HG03520 (cell line): ENCODE results near the gene TUBGCP2.
"Not testable (repeated sequence)": the region's sequence is repeated elsewhere in the genome, so short reads cannot be mapped to it uniquely, and the experiment has no call there.

Source experiments
- ATAC-seq: cut with Tn5 transposase; IDR thresholded peaks from one replicate; pipeline ENCODE4 v1.9.1; 2021; ENCODE audit warnings: mild to moderate bottlenecking, moderate library complexity; ENCODE audit not compliant: unreplicated experiment

Gene TUBGCP2

DNA sequence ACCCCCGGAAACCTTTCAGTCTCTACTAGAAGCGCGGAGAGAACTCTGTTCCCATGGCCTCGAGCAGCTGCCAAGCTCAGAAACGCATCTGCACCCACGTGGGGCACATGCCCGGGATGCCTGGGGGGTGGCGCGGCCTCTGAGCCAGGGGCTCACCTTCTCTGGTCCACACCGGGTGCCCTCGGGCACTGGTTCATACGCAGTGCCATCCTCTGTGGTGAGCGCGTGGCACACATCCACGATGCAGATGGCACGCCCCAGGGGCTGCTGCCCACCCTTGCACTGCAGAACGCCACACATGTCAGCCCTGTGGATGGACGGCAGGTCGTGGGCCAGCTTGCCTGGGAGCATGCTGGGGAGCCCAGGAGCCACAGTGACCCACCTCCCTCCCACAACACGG lies 38.5 kb downstream of the TUBGCP2 start:
- no peak for ATAC-seq

DNA sequence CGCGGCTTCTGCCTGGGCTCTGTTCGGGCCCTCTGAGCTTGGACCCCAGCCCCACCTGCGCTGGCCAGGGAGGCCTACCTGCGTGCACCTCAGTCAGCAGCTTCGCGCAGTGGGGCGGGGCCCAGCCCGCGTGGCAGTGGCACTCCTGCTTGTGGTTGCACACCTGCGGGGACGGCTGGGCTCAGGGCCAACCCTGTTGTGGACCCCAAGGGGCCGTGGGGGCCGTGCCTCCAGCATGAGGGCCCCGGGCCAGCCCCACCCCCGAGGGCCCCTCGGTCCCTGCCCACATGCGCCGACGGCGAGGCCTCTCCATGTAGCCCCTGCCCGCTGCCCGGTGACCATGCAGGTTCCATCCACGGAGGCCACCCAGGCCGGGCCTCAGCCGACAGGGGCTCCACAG lies 39.3 kb downstream of the TUBGCP2 start:
- ATAC-seq, result no peak

DNA sequence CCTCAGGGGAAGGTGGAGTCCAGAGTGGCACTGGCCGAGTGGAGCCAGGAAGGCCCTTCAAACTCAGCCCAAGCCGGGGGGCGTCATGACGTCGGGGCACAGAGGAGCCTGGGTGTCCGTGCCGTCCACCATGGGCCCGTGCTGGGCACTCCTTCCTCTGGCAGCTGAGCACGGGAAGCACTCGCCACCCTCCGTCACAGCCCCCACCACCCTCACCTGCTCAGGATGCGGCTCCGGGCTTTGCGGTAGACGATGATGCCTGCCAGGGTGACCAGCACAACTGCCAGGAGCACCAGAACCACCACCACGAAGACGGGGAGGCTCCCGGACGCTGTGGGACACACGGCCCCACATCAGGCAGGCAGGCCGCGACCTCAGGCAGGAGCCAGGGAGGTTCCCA lies 40.1 kb downstream of the TUBGCP2 start:
- no peak for ATAC-seq

DNA sequence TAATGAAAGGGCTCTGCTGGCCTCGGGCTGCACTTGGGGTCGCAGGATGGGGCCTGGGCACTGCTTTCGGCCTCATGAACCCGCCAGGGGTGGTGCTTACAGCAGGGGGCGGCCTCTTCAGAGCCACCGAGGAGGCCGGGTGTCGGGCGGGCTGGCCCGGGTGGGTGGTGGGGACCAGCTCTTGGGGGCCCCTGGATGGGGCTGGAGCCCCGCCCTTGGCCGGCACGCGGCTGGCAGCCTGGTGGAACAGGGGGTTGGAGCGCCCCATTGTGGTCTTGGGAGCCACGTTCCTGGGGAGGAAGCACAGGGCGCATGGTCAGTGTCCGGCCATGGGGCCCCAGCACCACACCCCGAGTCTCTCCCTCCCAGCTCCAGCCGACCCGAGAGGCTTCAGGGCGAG lies 40.8 kb downstream of the TUBGCP2 start:
- ATAC-seq, result no peak

DNA sequence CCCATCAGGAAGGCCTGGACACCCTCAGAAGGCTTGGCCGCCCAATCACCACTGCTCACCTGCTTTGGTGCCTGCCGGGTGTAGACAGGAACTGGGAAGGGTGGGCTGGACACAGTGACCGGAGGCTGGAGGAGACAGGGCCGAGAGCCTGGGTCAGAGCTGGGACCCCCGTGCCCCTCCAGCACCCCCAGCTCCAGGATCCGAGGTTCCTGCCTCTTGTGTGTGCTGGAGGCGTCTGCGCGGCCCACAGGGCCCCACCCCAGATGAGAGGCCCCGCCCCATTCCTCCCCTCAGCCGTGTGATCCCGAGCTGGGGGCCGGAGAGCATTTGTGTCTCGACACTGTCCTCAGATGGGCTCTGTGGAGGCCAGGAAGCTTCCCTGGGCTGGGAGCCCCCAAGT lies 41.4 kb downstream of the TUBGCP2 start:
- ATAC-seq, result no peak

DNA sequence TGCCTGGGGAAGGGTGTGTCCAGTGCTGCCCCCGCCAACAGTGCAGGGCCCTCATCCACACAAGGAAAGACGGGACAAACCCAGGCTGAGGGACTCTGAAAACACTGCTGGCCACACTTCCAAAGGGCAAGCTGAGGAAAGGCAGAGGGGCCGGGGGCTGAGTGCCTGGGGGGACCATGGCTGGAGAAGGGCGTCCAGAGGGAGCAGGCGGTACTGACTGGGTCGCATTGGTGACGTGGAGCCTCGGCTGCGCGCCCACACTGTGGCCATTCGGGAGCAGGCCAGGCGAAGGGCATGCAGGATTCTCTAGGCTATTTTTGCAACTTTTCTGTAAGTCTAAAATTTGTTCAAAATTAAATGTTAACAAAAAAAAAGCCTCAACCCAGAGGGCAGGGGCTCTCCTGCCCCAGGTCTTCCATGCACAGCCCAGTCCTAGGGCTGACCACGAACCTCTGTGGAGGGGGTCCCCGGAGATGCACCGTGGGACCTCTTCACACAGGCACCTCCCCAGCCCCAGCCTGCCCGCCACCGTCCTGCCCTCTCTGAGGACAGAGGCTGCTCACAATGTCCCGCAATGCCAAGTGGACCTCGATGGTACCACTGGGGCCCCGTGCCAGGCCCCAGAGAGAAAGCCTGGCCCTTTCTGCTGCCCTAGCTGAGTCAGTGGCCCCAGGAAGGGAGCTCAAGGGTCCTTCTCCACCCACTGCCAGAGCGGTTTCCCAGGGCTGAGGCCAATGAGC lies 42.4 kb downstream of the TUBGCP2 start:
- no peak for ATAC-seq

DNA sequence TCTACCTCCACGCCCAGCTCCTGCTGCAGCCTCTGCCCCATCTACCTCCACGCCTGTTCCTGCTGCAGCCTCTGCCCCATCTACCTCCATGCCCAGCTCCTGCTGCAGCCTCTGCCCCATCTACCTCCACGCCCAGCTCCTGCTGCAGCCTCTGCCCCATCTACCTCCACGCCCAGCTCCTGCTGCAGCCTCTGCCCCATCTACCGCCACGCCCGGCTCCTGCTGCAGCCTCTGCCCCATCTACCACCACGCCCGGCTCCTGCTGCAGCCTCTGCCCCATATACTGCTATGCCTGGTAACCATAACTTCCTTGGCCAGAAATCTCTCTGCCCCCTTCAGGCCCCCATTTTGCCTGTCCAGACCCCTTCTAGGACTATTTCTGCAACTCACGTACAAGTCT lies 43.6 kb downstream of the TUBGCP2 start:
- ATAC-seq, result not testable (repeated sequence)

DNA sequence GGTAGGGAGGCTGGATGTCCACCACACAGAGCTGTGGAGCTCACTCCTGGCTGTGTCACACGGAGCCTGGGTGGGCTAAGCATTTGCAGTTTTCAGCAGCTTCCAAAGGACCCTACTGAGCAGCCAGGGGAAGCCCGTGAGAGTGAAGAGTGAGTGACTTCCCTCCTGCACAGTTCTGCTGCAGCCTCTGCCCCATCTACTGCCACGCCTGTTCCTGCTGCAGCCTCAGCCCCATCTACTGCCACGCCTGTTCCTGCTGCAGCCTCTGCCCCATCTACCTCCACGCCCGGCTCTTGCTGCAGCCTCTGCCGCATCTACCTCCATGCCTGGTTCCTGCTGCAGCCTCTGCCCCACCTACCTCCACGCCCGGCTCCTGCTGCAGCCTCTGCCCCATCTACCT lies 44.2 kb downstream of the TUBGCP2 start:
- ATAC-seq, result no peak

DNA sequence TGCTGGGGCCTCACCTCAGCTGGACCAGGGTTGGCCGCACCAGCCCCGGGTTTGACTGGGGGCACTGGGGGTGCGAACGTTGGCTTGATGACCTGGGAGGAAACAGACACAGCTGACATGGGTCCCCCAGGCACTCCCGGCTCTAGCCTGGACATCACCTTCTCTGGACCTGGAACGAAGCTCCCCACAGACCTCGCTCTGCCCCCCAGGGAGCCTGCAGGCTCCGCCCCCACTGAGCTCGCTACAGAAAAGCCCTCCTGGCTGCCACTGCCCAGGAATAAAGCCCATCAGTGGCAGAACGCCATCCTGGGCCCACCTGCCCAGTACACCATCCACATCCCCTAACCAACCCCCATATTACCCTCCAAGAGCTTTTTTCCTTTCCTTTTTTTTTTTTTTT lies 45.0 kb downstream of the TUBGCP2 start:
- no peak for ATAC-seq

DNA sequence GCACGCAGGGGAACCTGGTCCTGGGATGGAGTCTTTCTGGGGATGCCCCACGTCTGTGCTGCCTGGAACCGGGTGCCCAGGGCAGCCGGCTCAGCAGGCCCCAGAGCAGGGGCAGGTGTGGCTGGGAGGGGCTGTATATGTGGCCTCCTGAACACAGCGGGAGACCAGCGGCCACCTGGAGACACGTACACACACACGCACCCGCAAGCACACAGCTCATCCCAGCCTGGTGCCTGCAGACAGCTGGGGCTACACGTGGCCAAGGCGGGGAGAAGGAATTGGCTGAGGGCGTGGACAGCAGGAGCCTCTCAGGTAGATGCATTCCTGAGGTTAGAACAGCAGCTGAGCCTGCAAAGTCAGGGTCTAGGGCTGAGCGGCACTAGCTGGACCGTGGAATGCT lies 46.0 kb downstream of the TUBGCP2 start:
- ATAC-seq, result no peak

DNA sequence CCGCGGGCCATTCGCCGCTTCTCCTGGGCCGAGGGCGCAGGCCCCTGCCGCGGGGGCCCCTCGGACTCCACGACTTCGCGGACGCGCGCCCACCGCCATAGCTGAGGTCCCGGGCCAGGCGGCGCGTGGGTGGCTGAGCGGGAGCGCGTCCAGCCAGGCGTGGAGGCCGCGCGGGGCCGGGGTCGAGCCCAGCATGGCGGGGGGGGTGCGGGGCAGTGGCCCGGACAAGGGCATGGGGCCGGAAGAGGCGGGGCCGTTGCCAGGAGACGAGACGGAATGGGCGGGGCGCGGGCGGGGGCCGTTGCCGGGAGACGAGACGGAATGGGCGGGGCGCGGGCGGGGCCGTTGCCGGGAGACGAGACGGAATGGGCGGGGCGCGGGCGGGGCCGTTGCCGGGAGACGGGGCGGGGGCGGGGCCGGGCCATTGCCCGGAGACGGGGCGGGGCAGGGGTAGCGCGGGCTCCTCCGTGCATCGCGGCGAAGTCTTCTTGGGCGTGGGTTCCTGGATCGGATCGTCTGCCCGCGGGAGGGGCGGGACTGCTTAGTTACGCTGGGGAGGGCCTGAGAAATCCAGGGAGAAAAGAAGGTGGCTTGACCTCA lies 46.8 kb downstream of the TUBGCP2 start:
- ATAC-seq, result peak; percentile 46

DNA sequence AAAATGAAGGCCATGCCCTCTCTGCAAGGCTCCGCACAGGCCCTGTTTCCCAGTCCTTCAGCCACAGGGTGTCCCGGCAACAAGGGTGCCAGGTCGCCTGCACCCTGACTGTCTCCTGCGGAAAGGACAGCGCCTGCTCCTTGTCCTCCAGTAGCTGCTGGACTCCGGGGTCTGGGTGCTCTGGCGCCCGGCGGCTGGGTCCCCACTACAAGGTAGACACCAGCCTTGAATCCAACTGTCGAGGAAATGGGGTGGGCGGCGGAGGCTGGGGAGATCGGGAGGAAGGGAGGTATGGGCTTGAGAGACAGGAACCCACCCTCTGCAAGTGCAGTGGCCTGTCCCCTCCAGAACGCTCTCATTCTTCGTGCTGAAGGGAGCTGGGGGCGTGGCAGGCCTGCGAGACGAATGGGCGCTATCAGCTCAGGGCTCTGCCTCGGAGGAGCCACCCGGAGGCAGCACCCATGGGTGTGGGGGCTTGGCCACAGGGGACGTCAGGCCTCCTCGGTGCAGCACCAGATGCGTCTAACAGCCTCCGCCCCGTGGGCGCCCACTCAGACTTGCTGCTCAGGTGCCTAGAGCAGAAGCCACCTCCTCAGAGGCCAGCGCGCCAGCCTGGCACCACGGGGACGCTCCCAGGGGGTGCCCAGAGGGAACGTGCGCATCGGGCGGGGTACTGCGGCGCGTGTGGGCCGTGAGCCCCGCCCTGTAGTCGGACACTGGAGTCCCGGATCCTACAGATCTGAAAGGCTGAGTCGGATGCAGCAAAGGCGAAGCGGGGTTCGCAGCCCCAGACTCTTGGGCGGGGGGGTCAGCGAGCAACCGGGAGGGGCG lies 47.6 kb downstream of the TUBGCP2 start:
- peak; percentile 47 for ATAC-seq

DNA sequence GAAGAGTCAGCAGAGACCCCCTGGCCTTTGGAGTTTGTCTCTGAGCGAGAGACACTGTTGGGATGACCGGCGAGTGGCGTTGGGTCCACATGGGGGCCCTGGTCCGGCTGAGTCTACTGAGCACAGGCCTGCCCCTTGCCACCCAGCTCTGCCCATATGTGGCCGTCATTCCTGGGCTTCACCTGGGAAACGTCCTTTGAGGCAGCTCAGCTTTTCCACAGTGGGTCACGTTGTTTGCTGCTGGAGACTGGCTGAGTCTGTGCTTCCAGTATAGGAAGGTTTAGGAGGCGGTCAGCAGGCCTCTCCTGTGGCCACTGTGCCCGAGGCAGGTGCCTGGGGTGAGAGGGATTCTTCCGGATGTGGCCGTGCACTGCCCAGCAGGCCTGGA lies 49.1 kb downstream of the TUBGCP2 start:
- ATAC-seq, result no peak

DNA sequence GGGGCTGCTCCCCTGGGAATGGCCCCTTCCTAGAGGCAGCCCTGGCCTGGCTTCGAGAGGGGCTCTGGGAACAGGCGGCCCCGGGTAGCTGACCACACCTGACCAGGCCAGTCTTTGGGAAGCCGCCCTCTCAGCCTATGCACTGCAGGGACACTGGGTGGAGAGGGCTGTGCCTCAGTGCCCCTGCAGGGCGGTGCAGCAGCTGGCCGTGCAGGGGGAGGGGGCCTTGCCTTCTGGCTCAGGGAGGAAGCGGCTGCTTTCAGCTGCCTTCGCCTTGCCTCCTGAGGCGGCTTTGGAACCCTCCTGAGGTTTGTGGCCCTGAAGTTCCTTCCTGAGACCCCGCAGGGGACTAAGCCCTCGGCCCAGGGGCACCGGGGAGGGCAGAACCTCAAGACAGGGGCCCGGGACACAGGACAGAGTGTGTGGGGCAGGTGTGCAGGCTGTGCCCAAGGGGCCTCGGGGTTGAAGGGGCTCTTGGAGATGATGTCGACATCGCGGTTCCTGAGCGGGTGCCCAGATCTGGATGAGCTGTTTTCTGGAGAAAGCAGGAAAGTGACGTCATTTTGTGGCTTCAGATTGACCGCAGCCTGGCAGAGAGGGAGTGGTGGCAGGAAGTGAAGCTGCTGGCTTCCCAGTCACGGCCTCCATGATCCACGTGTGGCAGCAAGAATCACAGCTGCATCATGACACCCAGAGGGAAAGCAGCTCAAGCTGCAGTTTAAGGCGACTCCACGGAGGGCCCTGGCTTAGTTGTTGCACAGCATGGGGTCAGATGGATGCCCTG lies 49.7 kb downstream of the TUBGCP2 start:
- no peak for ATAC-seq

DNA sequence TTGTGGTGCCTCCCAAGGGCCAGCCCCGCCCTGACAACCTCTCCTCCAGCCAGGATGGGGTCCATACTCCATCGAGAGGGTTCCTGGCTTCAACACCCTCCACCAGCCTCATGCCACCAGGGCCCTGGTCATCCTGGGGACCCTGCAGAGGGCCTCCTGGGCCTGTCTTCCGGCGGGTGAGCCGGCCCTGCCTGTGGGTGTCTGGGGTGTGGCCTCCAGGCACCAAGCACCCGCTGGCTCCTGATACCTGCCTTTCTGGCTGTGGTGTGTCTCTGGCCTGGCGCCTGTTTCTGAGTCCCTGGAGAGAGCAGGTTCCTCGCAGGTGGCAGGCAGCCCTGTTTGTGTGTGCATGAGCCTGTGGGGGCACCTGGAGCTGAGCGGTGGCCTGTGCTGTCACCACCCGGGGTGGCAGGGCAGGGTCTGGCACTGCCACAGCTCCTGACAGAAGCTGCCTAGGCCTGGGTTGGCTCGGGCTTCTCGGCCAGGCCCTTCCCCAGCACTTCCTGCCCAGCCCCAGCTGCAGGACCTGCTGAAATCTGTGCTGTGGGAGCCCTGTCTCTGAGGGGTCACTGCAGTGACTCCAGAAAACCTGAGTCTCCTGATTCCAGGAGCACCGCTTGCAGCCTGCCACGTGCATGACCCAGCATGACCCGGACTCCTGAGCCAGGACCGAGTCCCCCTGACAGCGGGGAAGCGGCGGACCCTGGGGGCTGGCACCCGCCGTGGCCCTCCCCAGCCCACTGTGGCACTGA lies 50.4 kb downstream of the TUBGCP2 start:
- ATAC-seq, result no peak

DNA sequence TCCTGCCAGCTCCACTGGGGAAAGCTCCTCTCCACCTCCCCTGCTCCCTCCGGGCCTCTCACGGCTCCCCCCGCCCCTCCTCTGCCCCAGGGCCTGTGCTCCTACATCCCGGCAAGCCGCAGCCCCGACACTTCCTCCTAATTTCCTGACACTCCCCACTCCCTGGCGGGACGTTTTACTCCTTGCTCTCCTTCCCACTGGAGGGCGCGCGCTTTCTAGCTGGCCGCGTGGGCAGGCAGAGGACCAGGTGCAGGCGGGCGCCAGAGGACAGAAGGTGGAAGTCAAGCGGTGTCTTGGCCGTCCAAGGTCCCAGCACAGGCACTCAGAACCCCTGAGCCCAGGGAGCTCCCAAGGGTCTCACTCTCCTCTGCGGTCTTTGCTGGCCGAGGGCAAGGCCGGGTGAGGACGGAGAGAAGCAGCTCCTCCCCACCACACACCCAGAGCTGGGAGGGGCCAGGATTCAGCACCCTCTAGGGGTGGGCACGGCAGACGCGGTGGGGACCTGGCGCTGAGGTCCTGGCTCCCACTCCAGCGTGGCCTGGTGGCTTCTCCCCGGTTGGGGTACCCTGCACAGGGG lies 51.1 kb downstream of the TUBGCP2 start:
- no peak for ATAC-seq

DNA sequence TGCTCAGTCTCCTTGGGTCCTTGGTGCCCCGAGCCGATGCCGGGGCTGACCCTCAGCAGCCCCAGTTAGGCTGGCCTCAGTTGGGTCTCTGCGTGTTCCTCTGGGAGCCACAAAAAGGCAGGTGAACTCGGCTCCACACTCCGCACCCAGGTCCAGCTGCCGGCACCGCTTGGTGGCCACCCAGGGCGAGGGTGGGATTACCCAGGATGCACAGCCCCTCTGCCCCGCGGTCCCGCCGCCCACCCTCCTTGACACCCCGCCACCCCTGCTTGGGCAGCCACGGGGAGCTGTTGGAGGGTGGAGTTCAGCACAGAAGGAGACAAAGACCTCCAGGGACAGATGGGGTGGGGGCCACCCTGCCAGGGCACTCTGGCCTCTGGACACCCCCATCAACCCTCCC lies 53.3 kb downstream of the TUBGCP2 start:
- no peak for ATAC-seq

DNA sequence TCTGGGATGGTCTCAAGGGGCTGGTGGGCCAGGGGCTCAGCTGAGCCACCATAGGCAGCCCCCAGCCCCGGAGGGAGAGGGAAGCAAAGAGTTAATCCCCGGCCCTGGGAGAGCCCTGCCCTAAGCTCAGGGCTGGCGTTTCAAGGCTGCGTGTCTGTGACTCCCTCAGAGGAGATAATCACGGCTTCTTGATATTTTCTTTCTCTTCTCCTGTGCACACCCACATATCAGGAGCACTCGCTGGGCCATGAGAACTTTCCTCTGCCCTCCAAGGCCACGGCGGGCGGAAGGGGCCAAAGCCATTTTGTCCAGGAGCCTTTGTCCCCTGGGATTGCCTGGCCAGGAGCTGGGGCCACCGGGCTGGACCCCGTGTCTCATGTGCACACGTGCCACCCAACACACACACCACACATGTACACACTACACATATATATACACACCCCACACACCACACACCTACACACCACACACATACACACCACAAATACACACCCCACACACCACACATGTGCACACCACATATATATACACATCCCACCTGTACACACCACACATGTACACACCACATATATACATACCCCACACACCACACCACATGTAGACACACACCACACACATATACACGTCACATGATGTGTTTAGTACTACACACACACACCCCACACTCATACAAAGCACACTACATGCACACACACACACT lies 54.1 kb downstream of the TUBGCP2 start:
- no peak for ATAC-seq

DNA sequence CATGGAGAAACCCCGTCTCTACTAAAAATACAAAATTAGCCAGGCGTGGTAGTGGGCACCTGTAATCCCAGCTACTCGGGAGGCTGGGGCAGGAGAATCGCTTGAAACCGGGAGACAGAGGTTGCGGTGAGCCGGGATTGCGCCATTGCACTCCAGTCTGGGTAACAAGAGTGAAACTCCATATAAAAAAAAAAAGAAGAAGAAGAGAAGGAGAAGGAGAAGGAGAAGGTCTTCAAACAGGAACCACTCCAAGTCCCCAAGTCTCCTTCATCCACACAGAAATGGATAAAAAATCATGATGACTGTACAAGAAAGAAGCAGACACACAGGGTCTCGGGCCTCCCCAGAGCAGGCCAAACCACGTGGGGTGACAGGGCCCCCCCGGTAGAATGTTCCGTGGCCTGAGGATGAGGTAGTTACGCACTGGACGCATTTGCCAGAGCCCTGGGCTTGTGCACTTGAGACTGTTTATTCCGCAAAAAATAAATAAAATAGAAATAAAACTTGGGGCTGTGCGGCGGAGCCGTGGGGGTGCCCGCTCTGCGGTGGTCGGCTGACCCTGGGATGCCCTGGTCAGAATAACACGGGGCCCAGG lies 55.2 kb downstream of the TUBGCP2 start:
- no peak for ATAC-seq
